NCI-H460 (cell line): Measurements from ENCODE around the gene CD247. TPM values are rescaled to one million over a fixed set of nuclear protein-coding genes. Genes with fewer than 3 reads are reported as not detected.

Source experiments
- DNase-seq: peaks from one replicate; pipeline ENCODE4 v3.0.0-alpha.2; 2016; ENCODE audit warnings: low read depth; ENCODE audit errors: extremely low read depth
- total RNA-seq: library from RNA; depleted of rRNA; stranded (reverse); fragments of >200 nt; shearing (Covaris generic); gene quantifications from 2 replicates; pipeline ENCODE4 v1.2.3, GENCODE V29; 2014

CD247 gene
- total RNA-seq, 1 experiment from 2014 or later = 0.47 TPM

DNA sequence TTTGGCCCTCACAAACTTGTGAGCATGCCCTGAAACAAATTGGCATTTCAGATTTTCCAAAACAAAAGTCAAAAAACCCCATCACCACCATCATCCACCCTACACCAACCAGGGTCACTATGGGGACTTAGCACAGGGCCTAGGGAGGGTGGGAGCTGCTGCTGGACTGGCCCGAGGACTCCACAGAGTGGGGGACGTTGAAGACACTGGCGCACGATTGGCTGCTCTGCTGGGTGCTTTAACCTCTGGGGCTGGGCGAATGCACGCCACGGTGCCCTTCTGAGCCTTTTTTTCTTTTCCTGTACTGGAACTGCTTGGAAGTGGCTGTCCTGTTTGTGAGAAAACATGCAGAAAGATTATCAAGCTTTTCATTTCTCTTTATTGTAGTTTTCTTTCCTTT is 92.8 kb downstream of the CD247 start:
- no peak for DNase-seq

DNA sequence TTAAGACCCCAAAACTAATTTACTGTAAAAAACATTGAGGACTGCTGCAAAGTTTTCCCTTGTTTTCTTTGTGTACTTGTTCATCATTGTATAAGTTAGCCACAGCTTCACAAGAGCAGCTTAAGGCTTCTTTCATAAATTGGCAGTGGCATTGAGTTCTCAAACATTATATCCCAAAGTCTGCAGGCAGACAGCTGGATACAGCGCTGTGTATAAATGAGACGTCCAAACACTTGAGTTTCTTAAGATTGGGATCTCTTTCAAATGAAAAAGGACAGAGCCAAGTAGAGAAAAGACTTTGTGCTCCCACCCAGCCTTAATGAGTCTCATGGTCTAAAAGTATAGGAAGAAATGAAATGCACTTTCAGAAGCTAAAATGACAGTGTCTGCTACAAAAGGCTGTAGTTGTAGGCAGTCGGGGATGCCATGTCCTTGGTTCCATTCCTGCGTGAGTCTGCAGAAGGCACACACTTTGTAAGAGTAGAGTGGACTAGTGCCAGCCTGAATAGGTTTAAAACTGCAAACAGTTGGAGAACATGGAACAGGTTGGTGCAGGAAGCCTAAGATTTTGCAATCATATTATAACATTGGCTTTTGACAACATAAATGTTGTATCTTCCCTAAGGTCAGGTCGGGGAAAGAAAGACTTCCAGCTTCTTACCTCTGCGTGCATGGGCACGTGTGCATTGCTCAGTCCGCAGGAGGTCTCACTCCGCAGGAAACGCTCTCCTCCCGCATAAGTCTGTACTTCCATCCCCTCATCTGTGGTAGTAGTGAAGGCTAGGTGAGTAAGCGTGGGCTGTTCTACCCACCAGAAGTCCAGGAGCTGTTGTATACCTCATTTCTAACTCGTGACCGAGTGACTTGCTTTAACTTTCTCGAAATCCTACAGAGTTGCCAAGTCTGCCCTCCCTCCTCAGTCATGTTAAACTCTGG is 94.4 kb downstream of the CD247 start:
- DNase-seq = no peak

DNA sequence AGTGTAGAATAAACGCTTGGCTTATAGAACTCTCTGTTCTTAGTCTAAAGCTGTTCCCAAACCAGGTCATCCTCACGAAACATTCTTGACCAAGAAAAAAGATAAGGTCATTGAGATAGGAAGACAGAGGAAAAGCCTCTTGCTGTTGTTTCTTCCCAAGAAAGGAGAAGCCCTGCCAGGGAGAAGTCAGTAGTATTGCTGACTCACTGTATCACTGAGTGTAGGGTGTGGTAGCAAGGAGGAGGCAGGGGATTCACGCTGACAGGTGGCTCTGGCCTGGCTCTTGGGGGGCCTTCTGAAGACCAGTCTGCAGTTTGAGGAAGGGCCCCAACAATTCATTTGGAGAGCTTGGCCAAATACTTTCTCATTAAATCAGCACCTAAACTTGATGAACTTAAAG is 97.8 kb downstream of the CD247 start:
- peak; percentile 55 for DNase-seq

DNA sequence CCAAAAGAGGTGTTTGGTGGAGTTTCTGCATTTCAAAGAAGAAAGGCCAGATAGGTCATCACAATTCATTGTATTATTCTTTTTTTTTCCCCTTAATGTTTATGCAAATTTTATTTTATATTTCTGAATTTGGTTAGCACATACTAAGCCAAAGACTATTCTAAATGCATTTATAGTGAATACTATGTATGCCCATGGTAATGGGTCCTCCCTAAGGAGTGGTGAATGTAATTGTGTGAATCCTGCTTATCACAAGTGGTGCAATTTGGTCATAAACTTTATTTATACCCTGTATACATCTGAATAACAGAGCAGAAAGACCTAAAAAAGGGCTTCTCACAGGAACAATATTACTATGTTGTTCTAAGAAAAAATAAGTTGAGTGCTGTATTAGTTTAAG is 99.1 kb downstream of the CD247 start:
- no peak for DNase-seq

DNA sequence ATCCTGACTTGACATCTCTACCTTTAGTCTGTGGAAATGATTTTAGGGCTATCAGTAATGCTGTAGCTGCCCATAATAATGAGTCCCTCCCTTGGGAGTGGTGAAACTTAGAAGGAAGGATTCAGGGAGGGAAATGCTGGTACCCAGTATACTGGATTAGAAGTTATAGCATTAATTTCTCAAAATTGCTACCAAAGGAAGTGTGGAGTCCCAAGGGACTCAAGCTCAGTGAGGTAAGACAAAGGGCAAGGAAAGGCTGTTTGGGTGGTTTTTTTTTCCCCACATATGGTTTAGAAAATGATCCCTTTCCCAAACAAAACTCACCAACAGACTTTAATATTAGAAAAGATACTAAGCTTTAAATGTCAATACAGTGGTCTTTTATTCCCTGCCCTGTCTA is 99.9 kb downstream of the CD247 start:
- DNase-seq = no peak

DNA sequence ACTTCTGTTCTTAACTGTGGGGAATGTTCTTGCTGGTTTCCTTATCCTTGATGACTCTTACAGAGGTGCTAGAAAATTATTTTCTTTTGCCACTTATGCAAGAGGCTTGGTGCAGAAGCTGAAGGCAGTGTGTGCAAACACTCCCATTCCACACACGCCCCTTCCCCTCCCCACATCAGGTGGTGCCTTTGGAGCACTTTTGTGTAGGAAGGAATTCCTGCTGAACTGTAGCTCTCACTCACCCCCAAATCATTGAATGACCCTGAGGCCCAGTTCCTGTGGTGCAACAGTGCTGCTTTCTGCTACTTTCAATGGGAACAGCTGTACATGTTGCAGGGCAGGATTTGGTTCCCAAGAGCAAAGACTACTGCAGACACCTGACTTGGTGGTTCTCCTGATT is 101.8 kb downstream of the CD247 start:
- no peak for DNase-seq

DNA sequence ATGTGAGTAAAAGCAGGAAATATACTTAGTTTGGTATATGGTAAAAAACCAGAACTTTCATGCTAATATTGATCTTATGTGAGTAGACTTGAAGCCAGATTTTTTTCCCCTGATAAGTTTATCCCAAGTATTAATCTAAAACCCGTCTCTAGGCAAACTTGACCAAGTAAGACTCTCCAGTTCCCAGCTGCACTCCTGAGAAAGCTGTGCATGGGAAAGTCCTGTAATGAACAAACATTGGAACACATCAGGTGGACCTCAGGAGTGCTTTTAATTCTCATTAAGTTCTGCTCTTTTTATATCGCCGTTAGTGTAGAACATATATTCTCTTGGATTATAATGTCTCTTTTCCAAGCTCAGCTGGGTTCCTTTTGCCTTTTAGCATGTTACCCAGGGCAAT is 105.0 kb downstream of the CD247 start:
- no peak for DNase-seq

DNA sequence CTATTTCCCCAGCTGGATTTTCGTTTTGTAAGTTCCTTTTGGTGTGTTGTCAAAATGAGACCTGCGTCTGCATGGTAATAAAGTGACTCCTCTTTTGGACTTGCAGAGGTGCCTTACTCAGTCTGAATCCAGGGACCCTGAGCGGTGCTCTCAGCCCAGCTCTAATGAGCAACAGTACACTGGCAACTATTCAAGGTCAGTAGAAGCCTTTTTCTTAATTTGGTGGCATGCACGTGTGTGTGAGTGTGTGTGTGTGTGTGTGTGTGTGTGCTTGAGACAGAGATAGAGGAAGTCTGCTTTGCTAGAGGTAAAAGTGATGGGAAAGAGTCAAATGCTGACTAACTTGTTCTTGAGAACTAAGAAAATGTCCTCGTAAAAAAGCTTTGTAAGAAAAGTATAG is 105.4 kb downstream of the CD247 start:
- DNase-seq = no peak

DNA sequence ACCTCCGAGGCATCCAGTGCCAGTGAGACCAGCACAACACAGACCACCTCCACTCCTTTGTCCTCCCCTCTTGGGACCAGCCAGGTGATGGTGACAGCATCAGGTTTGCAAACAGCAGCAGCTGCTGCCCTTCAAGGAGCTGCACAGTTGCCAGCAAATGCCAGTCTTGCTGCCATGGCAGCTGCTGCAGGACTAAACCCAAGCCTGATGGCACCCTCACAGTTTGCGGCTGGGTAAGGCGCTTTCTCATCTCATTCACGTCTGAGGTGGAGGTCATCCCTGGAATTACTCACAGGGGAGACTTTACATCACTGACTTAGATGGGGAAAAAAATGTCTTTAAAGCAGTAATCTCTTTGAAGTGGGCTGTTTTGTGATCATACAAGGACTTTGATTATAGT is 106.3 kb downstream of the CD247 start:
- no peak for DNase-seq

DNA sequence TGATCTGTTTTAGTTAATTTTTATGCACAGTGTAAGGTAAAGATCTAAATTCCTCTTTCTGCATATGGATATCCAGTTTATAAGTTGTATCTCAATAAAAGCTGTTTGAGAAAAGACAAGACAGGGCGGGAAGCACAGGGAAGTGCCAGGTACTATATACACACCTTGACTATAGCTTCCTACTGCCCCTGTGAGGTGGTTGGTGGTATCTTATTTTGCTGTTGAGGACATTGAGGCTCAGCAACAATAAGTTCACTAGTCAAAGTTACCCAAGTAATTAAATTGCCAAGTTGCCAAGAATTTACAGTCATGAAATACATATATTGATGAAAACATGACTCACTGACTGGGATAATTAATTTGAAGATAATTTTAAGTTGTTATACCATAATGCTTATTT is 109.1 kb downstream of the CD247 start:
- DNase-seq = no peak

DNA sequence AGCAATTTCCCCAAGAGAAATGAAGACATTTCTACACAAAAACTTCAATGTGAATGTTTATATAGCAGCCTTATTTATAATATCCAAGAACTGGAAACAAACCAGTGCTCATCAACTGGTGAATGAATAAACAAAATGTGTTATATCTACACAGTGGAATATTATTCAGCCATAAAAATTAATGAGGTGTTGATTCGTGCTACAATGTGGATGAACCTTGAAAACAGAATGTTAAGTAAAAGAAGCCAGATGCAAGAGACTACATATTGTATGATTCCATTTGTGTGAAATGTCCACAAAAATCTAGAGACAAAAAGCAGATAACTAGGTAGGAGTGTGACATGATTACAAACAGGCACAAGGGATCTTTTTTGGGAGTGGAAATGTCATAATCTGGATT is 110.0 kb downstream of the CD247 start:
- no peak for DNase-seq

DNA sequence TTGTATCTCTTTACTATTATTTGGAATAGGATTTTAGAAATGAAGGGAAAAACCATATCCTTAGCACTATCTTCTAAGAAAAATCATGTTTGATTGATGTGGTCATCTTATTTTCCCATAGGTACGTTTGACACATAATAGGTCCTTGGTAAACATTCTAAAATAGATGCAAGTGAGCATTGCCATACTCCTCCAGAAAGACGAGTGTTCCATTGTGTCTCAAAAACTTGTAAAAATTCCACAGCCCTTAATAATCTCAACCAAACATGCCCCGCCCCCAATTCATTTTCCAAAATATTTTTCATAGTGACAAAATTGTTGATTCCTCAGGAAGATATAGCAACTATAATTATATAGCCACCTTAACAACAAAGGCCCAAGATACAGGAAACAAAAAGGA is 113.4 kb downstream of the CD247 start:
- no peak for DNase-seq

DNA sequence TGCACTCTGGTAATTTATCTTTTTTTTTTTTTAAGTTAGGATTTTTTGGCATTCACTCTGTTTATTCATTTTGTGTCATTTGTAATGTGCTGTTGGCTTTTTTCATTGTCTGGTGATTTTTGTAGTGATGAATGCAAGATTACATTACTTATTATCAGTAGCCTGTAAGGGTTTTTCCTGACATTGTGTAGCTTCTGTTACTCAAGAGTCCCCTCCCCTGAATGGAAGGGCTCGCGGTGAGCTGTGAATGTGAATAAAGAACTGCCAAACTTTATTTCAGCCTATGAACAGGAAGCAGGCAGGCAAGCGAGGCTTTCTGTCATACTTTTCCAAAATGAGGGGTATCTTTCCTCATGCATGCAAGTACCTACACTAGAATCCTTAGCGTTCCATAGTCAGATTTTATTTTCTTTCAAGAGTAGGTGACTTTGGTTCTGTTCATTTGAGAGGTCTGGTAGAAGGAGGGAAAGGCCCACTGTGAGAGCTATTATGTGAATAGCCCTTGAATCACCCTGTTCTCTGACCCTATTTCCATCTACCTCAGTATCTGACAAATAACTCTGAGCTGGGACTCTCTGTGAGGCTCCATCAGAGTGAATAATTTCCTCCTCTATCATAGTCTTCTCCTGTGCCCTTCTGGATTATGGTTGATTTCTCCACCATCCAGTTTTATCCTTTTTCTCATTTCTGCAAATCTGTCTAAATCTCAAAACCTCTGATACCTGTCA is 114.0 kb downstream of the CD247 start:
- DNase-seq = no peak

DNA sequence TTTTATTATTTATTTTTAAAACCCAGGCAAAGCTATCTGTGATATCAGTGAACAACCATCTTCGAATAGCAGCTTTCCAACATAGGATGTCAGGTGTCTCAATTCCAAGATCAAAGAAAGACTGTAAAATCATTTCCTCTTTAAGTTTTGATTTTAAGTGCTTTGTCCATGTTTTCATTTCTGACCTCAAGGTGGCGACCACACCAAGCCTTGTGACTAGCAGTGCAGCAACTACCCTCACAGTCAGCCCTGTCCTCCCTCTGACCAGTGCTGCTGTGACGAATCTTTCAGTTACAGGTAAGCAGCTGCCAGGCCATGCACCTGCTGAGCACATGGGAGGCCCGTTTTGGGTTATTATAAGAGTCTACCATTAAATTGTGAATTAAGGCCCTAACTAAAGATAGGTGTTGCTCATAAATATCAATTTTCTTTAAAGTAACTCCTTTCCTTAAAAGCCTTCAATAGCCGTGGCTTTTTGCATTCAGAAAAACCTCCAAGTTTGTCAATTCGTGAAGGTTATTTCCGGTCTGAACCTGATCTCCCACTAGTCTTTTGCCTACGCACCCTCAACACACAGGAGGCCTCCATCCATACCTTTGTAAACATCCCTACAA is 117.0 kb downstream of the CD247 start:
- DNase-seq = peak; percentile 44

DNA sequence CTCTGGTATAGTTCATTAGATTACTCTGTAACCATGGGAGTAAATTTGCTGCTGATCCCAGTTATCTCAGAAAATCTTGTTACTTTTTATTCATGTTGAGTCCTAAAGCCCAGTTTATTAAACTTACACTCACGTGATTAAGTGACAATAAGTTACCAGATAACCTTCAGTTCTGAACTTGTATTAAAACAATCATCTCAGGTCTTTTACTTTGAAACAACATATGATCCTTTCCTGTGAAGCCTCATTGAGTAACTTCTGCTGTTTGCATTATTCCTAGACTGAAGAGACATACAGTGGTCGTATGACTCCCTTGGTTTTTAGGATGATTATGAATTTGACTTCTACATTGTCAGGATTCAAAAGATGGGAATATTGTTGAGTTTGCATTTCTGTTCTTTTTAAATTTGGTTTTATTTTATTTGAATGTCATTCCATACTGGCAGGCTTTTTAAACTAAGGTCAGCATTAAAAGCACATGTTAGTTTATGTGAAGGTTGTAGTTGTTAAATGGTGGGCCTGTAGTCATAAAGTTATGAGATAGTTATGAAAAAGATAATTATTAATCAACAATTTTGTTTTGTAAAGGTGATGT is 117.9 kb downstream of the CD247 start:
- no peak for DNase-seq

DNA sequence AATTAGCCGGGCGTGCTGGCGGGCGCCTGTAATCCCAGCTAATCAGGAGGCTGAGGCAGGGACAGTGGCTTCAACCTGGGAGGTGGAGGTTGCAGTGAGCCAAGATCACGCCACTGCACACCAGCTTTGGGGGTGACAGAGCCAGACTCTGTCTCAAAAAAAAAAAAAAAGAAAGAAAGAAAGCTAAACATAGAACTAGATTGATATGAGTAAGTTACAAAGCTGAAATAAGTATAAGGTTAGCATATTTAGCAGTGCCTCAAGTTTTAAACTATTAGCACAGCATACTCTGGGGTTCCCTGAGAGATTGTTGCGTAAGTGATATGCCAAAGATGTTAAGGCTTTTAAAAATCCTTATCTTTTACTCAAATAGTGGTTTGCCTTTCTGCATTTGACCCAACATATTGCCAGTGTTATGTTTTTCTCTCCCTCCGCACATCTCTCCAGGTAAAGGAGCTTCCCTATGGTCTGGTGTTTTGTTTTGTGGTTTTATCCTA is 126.1 kb downstream of the CD247 start:
- no peak for DNase-seq

DNA sequence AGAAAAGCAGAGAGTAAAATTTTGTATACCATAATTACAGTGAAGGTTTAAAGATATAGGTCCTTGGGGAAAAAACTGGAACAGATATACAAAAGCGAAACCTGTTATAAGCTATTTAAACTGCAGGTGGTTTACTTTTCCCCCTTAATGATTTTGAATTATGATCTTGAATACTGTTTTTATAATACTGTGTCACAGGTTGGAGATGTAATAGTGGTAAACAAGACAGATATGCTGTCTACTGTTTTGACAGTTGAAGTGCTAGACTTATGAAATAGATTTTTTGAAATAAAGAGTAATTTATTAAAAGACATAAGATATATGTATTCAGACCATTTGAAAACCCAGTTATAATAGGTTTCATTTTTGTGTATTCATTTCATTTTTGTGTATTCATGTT is 129.4 kb downstream of the CD247 start:
- DNase-seq = no peak

DNA sequence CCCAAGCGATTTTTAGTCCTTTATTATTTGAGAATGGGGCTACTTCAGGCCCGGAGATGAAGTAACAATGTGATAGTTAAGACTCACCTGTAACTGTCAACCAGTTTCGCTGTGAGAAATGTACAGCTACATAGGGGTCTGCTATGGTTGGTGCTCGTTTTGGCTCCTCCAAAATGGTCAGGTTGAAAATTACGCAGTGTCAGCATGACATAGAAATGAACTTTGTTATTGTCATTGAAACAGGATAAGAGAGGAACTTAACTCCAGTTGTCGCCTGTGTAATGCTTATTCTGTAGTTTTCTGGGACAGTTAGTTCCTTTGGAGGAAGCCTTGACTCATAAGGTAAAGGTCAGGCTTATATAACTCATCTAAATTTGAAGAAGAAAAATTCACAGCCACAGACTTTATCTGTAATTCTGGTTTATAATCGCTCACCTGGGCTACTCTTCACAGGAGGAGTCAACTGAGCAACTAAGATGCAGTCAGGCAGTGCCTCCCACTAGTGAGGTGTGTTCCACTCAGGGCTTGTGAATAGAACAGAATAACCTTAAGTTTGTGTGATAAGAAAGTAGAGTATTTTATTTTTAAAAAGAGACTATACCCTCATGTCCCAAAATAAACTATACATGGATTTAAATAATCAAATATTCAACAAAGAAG is 130.9 kb downstream of the CD247 start:
- no peak for DNase-seq
